BJ (cell line): ENCODE measurements around the gene SZT2. TPM values are rescaled to one million over a fixed set of nuclear protein-coding genes. Genes with fewer than 3 reads are reported as not detected.

ENCODE experiments used
- CTCF ChIA-PET: fragments of 350-600 bp; formaldehyde crosslinking; extraction: SDS; loops from one replicate; lab custom pipeline; 2021; ENCODE audit warnings: antibody characterized with exemption, inconsistent platforms; lab: Yijun Ruan, JAX
- POLR2A ChIA-PET: fragments of 300-600 bp; sonication (Branson Sonifier 250); formaldehyde crosslinking; extraction: SDS; loops from one replicate; lab custom pipeline; 2021; ENCODE audit warnings: antibody characterized with exemption; lab: Charles Lee
- DNase-seq: peaks from one replicate; pipeline ENCODE4 v3.0.0-alpha.2; 2011; ENCODE audit warnings: low read depth
- H3K27me3 ChIP-seq: 2 replicates; pipeline ENCODE4 v1.6.0; 2011; ENCODE audit warnings: low read length; ENCODE audit not compliant: control insufficient read depth, insufficient read depth
- H3K36me3 ChIP-seq: 2 replicates; pipeline ENCODE4 v1.5.1; 2011; ENCODE audit warnings: low read length; ENCODE audit not compliant: control insufficient read depth, insufficient read depth
- H3K4me3 ChIP-seq: 2 replicates; pipeline ENCODE4 v1.5.1; 2011; ENCODE audit warnings: low read depth, mild to moderate bottlenecking, control low read depth, low read length
- CTCF ChIP-seq: IDR thresholded peaks from 2 replicates; pipeline ENCODE4 v1.5.1; 2011; ENCODE audit warnings: low read depth, mild to moderate bottlenecking, control low read depth, inconsistent platforms, low read length, moderate library complexity; ENCODE audit not compliant: insufficient read depth
- polyA plus RNA-seq: library from polyadenylated mRNA; depleted of rRNA; stranded (reverse); fragments of >200 nt; gene quantifications from 2 replicates; pipeline ENCODE4 v1.2.3, GENCODE V29; 2011

Gene SZT2
- polyA plus RNA-seq, 1 experiment = 12.1 TPM

GRCh38 chr1:43351421-43352350, 38.0 kb upstream of the SZT2 start:
- CTCF ChIA-PET = no interaction called here
- Histone ChIP-seq H3K27me3 (peaks cover 6% of the 10 kb centered on the region), H3K36me3 (no peaks in the 10 kb centered on the region; the same call in 1 of the 2 replicates), H3K4me3 (no peak overlapping the region)
- DNase-seq = no peak
- no peak for TF ChIP-seq CTCF
- POLR2A ChIA-PET = no interaction called here

GRCh38 chr1:43352351-43352705, 37.4 kb upstream of the SZT2 start:
- TF ChIP-seq CTCF = no peak
- DNase-seq = no peak
- CTCF ChIA-PET = interaction anchor here (1.4 kb wide), 1 partner anchor 12 kb away, joined by 4 read pairs; no protein-coding TSS in a partner anchor
- POLR2A ChIA-PET = no interaction called here
- H3K36me3 ChIP-seq = no peaks in the 10 kb centered on the region; the same call in 1 of the 2 replicates
- no peak overlapping the region for H3K4me3 ChIP-seq
- peaks cover 6% of the 10 kb centered on the region for H3K27me3 ChIP-seq

DNA sequence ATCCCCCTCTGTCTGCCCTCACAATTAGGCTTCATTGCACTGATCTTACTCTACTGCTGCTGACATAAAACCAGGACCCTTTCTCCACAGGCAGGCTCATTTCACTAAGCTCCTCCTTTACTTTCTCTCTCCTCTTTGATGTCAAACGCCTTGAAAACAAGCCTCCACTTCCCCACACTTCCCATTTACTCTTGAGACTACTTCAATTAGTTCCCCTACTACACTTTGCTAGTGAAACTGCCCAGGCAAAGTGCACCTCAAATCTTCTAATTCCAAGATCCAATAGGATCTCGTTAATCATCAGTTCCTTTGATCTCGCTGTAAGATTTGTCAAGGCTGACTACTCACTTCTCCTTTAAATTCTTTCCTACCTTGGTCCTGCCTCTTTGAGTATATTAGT, 36.8 kb upstream of the SZT2 start:
- peaks cover 5% of the 10 kb centered on the region for H3K27me3 ChIP-seq
- POLR2A ChIA-PET = no interaction called here
- no peak for DNase-seq
- H3K36me3 ChIP-seq = no peaks in the 10 kb centered on the region; the same call in 1 of the 2 replicates
- H3K4me3 ChIP-seq = no peak overlapping the region
- CTCF ChIA-PET = interaction anchor here (1.4 kb wide), 1 partner anchor 12 kb away, joined by 4 read pairs; no protein-coding TSS in a partner anchor
- TF ChIP-seq CTCF = no peak

GRCh38 chr1:43354471-43354870, 35.2 kb upstream of the SZT2 start:
- Histone ChIP-seq H3K36me3 (no peaks in the 10 kb centered on the region; the same call in 1 of the 2 replicates), H3K4me3 (no peak overlapping the region), H3K27me3 (no peaks in the 10 kb centered on the region)
- no peak for DNase-seq
- CTCF ChIA-PET = no interaction called here
- POLR2A ChIA-PET = no interaction called here
- no peak for TF ChIP-seq CTCF

- no peak for DNase-seq
- ChIA-PET CTCF (no interaction called here), POLR2A (no interaction called here)
- H3K27me3 ChIP-seq = no peaks in the 10 kb centered on the region
- no peak for TF ChIP-seq CTCF
- H3K4me3 ChIP-seq = no peak overlapping the region
- no peaks in the 10 kb centered on the region; the same call in 1 of the 2 replicates for H3K36me3 ChIP-seq
Observed at GRCh38 chr1:43354936-43355335, 34.8 kb upstream of the SZT2 start.
